Sigmoid colon (tissue), 4 donors: ENCODE measurements around the gene IPPK.

Experiments
- POLR2AphosphoS5 ChIP-seq, 4 donors: sonication (generic); formaldehyde crosslinking; IDR thresholded peaks; one replicate each; pipeline ENCODE4 v1.6.1; 2017; ENCODE audit warnings: antibody characterized with exemption in 4 of 4
- TF ChIP-seq, protein P1 (sequence below), 4 experiments: fragments of 450-650 bp in 3 of 4; fragments of 200-600 bp in 1 of 4; IDR thresholded peaks; one replicate each; pipeline ENCODE4 v1.5.1; 2016 to 2019; ENCODE audit warnings: antibody characterized with exemption in 4 of 4, mild to moderate bottlenecking in 3 of 4, moderate library complexity in 2 of 4

DNA sequence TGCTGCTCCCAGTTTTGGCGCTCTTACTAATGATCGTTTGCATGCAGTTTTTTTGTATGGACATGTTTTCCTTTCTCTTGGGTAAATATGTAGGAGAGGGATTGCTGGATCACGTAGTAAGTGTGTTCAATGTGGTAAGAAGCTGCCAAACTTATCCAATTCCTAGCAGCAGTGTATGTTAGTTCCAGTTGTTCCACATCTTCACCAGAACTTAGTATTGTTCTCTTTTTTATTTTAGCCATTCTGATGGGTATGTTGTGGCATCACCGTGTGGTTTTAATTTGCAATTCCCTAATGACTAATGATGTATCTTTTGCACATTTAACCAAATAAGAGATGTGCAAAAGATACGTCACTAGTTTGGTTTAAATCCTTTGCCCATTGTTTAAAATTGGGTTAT lies 65.9 kb downstream of the IPPK start:
- TF ChIP-seq, protein P1, sequence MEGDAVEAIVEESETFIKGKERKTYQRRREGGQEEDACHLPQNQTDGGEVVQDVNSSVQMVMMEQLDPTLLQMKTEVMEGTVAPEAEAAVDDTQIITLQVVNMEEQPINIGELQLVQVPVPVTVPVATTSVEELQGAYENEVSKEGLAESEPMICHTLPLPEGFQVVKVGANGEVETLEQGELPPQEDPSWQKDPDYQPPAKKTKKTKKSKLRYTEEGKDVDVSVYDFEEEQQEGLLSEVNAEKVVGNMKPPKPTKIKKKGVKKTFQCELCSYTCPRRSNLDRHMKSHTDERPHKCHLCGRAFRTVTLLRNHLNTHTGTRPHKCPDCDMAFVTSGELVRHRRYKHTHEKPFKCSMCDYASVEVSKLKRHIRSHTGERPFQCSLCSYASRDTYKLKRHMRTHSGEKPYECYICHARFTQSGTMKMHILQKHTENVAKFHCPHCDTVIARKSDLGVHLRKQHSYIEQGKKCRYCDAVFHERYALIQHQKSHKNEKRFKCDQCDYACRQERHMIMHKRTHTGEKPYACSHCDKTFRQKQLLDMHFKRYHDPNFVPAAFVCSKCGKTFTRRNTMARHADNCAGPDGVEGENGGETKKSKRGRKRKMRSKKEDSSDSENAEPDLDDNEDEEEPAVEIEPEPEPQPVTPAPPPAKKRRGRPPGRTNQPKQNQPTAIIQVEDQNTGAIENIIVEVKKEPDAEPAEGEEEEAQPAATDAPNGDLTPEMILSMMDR (IDR thresholded peaks at IDR 0.05): no peak
- no peak for TF ChIP-seq POLR2AphosphoS5 (IDR thresholded peaks at IDR 0.05)
